A172 (cell line): ENCODE measurements around the gene CCHCR1. TPM values are rescaled to one million over a fixed set of nuclear protein-coding genes. Genes with fewer than 3 reads are reported as not detected.
"Not testable (repeated sequence)": the region's sequence is repeated elsewhere in the genome, so short reads cannot be mapped to it uniquely, and the experiment has no call there.

Experiments used
- DNase-seq: peaks from one replicate; pipeline ENCODE4 v3.0.0-alpha.2; 2015; ENCODE audit warnings: low spot score
- total RNA-seq: library from RNA; depleted of rRNA; stranded (reverse); fragments of >200 nt; shearing (Covaris generic); gene quantifications from 2 replicates; pipeline ENCODE4 v1.2.3, GENCODE V29; 2014; rRNA removed

CCHCR1 gene
- 18.9 and 24.8 TPM in 2 replicates for total RNA-seq

GRCh38 chr6:31157513-31158139 is at the start of gene CCHCR1:
CCHCR1 (minus strand) TSS chr6:31157802; CDS start chr6:31157600, 202 bp downstream.
- DNase-seq = no peak

GRCh38 chr6:31205638-31206037 is 48.0 kb upstream of the CCHCR1 start:
- DNase-seq = no peak

DNA sequence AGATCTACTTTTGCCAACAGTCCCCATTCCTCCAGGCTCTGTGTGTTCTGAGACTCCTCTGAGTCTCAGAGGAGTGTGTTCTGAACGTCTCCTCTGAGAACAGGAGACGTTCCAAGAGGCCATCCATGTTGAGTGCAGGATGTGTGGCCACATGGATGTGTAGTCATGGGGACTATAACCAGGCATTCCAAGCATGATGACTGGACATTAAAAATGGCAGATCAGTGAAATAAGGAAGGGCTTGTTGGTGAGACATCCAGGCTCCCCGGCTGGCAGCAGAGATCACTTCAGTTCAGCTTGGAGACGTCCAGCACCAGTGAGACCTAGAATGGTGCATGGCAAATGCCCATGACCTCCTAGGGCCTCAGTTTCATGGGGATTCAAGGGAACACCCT is 47.1 kb upstream of the CCHCR1 start:
- no peak for DNase-seq

GRCh38 chr6:31203345-31203979 is 45.9 kb upstream of the CCHCR1 start:
- DNase-seq = peak; percentile 82

DNA sequence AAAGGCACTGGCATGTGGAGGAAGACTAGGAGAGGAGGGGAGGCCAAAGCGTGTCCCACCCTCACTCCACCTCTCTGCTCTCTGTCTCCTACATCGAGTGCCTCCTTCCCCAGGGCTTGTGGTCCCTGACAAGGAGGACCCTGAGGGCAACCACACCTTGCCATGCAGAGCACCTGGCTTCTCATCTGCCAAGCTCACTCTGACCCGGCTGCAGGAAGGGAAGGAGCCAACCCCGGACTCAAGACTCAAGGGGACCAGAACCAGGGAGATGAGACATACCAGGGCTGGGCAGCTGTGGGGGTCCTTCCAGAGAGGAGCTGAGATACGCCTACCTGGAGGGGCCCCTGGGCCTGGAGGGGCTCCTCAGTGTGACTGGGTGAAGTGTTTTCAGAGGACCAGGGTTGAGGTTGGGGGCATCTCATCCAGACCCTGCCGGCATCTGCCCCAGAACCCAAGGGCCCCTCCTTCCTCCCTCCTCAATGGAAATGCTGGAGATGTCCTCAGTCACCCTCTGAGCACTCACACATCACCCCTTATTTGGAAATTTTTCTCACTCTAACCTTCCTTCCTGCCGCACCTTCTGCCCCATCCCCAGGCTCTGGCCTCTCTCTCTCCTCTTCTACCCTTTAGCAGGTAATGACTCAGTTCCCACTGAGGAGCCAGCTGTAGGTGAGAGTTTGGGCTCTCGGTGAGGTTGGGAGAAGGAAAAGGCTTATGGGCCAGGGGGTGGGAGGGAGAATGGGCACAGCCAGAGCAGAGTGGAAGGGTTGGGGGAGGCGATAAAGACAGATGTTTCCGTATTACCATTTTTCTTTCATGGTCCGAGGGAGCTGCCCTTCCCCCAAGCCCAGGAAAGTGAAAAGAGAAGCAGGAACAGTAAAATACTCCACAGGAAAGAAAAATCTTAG is 44.9 kb upstream of the CCHCR1 start:
- DNase-seq = no peak

- not testable (repeated sequence) for DNase-seq
Measured at GRCh38 chr6:31199105-31199452, 41.5 kb upstream of the CCHCR1 start.

GRCh38 chr6:31197559-31198305 is 40.1 kb upstream of the CCHCR1 start:
- peak; percentile 86 for DNase-seq

GRCh38 chr6:31196251-31197022 is 38.8 kb upstream of the CCHCR1 start:
- peak; percentile 18 for DNase-seq

DNA sequence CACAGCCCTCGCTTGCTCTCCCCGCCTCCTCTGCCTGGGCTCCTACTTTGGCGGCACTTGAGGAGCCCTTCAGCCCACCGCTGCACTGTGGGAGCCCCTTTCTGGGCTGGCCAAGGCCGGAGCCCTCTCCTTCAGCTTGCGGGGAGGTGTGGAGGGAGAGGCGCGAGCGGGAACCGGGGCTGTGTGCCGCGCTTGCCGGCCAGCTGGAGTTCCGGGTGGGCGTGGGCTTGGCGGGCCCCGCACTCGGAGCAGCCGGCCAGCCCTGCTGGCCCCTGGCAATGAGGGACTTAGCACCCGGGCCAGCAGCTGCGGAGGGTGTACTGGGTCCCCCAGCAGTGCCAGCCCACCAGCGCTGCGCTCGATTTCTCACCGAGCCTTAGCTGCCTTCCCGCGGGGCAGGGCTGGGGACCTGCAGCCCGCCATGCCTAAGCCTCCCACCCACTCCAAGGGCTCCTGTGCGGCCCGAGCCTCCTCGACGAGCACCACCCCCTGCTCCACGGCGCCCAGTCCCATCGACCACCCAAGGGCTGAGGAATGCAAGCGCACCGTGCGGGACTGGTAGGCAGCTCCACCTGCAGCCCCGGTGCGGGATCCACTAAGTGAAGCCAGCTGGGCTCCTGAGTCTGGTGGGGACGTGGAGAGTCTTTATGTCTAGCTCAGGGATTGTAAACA is 37.8 kb upstream of the CCHCR1 start:
- not testable (repeated sequence) for DNase-seq

GRCh38 chr6:31194061-31194834 is 36.6 kb upstream of the CCHCR1 start:
- no peak for DNase-seq

GRCh38 chr6:31193206-31193605 is 35.6 kb upstream of the CCHCR1 start:
- no peak for DNase-seq

- DNase-seq = peak; percentile 77
Measured at GRCh38 chr6:31192431-31193105, 35.0 kb upstream of the CCHCR1 start.

DNA sequence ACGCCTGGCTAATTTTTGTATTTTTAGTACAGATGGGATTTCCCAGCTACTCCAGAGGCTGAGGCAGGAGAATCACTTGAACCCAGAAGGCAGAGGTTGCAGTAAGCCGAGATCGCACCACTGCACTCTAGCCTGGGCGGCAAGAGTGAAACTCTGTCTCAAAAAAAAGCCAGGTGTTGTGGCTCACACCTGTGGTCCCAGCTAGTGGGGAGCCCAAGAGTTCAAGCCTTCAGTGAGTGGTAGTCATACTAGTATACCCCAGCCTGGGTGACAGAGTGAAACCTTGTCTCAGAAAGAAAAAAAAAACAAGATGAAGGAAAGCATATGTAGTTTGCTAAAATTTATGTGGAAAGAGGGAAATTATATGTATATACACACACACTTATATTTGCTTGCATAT is 32.9 kb upstream of the CCHCR1 start:
- DNase-seq = no peak

DNA sequence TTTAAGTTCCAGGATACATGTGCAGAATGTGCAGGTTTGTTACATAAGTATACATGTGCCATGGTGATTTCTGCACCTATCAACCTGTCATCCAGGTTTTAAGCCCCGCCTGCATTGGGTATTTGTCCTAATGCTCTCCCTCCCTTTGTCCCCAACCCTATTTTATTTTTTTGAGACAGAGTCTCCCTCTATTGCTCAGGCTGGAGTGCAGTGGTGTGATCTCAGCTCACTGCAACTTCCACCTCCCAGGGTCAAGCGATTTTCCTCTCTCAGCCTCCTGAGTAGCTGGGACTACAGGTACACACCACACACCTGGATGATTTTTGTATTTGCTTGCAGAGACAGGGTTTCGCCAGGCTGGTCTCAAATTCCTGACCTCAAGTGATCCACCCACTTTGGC is 31.6 kb upstream of the CCHCR1 start:
- DNase-seq = not testable (repeated sequence)

GRCh38 chr6:31187780-31188194 is 30.2 kb upstream of the CCHCR1 start:
- peak; percentile 16 for DNase-seq

- DNase-seq = no peak
Measured at GRCh38 chr6:31186052-31186734, 28.6 kb upstream of the CCHCR1 start.

DNA sequence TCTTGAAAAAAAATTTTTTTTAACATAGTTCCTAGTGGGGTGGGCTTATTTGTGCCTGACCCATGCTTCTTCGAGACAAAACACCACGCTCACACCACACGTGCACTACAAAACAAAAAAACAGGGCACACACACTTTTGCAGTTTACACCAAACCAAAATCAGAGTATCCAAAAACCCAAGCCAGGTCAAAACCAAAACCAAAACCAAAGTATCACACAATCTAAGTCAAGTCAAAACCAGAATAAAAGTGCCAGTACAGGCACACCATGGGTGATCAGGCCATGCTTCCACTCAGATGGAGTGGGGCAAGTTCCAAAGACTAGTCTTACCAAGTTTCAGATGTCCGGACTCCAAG is 28.1 kb upstream of the CCHCR1 start:
- not testable (repeated sequence) for DNase-seq

- DNase-seq = not testable (repeated sequence)
Measured at GRCh38 chr6:31183859-31184258, 26.3 kb upstream of the CCHCR1 start.

- not testable (repeated sequence) for DNase-seq
Measured at GRCh38 chr6:31183287-31183686, 25.7 kb upstream of the CCHCR1 start.
